AG04450 (cell line): Measurements from ENCODE around the gene APBB2. TPM values are rescaled to one million over a fixed set of nuclear protein-coding genes. Genes with fewer than 3 reads are reported as not detected.

Source experiments
- CTCF ChIA-PET: fragments of 300-600, 350-600 bp; formaldehyde crosslinking; extraction: SDS; loops from one replicate; lab custom pipeline; 2022; ENCODE audit warnings: antibody characterized with exemption, inconsistent platforms; lab: Charles Lee
- POLR2A ChIA-PET: fragments of 350-600 bp; formaldehyde crosslinking; extraction: SDS; loops from one replicate; lab custom pipeline; 2021; ENCODE audit warnings: antibody characterized with exemption, inconsistent platforms; lab: Yijun Ruan, JAX
- DNase-seq: peaks from one replicate; pipeline ENCODE4 v3.0.0-alpha.2; 2011; ENCODE audit warnings: low read depth, low spot score
- H3K27ac ChIP-seq: one replicate; pipeline ENCODE4 v1.5.1; 2012; ENCODE audit warnings: low read depth, low read length, control low read depth
- H3K27me3 ChIP-seq: one replicate; pipeline ENCODE4 v1.6.0; 2012; ENCODE audit warnings: low read length; ENCODE audit not compliant: control insufficient read depth, insufficient read depth
- H3K4me3 ChIP-seq: 2 replicates; pipeline ENCODE4 v1.5.1; 2011; ENCODE audit warnings: mild to moderate bottlenecking, low read depth, low read length, control low read depth
- H3K9me3 ChIP-seq: 2 replicates; pipeline ENCODE4 v1.5.1; 2012; ENCODE audit warnings: low read length; ENCODE audit not compliant: control insufficient read depth, insufficient read depth
- polyA plus RNA-seq: library from polyadenylated mRNA; depleted of rRNA; stranded (reverse); fragments of >200 nt; gene quantifications from 2 replicates; pipeline ENCODE4 v1.2.3, GENCODE V29; 2011
- TF ChIP-seq, protein P1 (sequence below): IDR thresholded peaks from 2 replicates; pipeline ENCODE4 v1.5.1; 2011; ENCODE audit warnings: low read depth, low read length, control low read depth, inconsistent platforms

Gene APBB2
- polyA plus RNA-seq, 1 experiment = 52.7 TPM

DNA sequence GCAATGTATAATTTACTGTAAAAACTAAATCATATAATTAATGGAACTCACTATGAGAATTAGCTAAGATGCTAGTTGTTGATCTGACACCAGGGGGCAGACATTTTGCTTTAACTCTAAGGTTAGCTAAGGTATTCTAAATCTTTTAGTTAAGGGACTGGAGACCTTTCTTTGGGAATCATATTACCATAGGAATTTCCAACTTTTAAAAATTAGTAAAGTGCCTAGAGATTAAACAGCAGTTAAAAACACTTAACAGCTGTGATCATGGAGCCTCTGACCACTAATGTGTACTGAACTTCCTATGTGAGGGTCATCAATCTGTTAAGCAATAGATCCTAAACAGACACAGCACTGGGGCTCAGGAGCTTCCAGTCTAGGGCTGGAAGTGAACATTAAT is 238.0 kb downstream of the APBB2 start:
- Histone ChIP-seq H3K9me3 (no peaks in the 10 kb centered on the region; the same call in 1 of the 2 replicates), H3K4me3 (no peak overlapping the region), H3K27ac (no peak overlapping the region), H3K27me3 (no peaks in the 10 kb centered on the region)
- peak; percentile 41 for DNase-seq
- ChIA-PET POLR2A (interaction anchor here (0.7 to 1.5 kb wide), 5 partner anchors 94 to 280 kb away, joined by 3 to 10 read pairs (median 4); partner anchors contain the start of genes APBB2 and UCHL1), CTCF (interaction anchor here (0.6 to 5.5 kb wide), 30 partner anchors 9 to 303 kb away, joined by 3 to 54 read pairs (median 5); partner anchors contain the start of gene APBB2)
- TF ChIP-seq, protein P1, sequence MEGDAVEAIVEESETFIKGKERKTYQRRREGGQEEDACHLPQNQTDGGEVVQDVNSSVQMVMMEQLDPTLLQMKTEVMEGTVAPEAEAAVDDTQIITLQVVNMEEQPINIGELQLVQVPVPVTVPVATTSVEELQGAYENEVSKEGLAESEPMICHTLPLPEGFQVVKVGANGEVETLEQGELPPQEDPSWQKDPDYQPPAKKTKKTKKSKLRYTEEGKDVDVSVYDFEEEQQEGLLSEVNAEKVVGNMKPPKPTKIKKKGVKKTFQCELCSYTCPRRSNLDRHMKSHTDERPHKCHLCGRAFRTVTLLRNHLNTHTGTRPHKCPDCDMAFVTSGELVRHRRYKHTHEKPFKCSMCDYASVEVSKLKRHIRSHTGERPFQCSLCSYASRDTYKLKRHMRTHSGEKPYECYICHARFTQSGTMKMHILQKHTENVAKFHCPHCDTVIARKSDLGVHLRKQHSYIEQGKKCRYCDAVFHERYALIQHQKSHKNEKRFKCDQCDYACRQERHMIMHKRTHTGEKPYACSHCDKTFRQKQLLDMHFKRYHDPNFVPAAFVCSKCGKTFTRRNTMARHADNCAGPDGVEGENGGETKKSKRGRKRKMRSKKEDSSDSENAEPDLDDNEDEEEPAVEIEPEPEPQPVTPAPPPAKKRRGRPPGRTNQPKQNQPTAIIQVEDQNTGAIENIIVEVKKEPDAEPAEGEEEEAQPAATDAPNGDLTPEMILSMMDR = peak; percentile 76

DNA sequence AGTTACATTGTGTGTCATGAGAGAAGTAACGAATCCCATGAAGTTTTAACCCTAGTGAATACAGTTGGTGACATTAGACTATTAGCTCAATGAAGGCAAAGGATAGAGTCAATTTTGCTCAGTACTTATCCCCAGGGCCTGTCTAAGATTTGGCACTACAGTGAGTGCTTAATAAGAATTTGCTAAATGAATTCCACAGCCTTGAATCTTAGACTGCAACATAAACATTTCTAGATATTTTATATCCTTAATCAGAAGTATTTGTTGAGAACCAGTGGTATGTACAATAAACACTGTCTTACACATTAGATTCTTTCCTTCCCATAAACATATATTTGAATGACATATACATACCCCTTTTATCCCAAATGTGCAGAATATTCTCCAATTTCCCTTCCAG is 241.6 kb downstream of the APBB2 start:
- ChIA-PET POLR2A (interaction anchor here (1.4 kb wide), 1 partner anchor 16 kb away, joined by 4 read pairs; no protein-coding TSS in a partner anchor), CTCF (interaction anchor here (0.7 to 5.5 kb wide), 3 partner anchors 75 to 286 kb away, joined by 3 to 54 read pairs (median 3); partner anchors contain the start of gene APBB2)
- Histone ChIP-seq H3K9me3 (peaks cover under 1% of the 10 kb centered on the region; the same call in 1 of the 2 replicates), H3K27ac (no peak overlapping the region), H3K27me3 (no peaks in the 10 kb centered on the region), H3K4me3 (no peak overlapping the region)
- DNase-seq = no peak
- TF ChIP-seq, protein P1 = no peak

DNA sequence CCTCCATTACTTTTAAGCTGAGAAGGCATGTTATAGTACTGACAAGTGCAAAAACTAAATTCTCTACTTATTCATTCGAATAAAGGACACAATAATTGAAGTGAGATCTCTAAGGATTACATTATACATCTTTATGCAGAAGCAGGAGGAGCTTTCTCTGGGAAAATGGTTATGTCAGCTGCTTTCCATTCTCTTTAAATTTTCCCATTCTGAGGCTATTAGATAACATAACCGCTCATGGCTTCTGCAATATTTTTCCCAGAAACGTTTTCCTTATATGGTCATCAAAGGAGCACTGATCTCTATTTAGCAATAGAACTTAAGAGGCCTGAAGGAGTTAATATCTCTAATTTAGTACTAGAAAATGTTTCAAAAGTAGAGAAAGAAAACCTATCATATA is 243.0 kb downstream of the APBB2 start:
- POLR2A ChIA-PET = no interaction called here
- TF ChIP-seq, protein P1 = no peak
- no peak overlapping the region for H3K4me3 ChIP-seq
- peaks cover 13% of the 10 kb centered on the region for H3K9me3 ChIP-seq
- CTCF ChIA-PET = interaction anchor here (0.9 to 1.1 kb wide), 2 partner anchors 13 to 47 kb away, joined by 4 to 8 read pairs; no protein-coding TSS in a partner anchor
- H3K27ac ChIP-seq = no peak overlapping the region
- H3K27me3 ChIP-seq = no peaks in the 10 kb centered on the region
- DNase-seq = no peak

DNA sequence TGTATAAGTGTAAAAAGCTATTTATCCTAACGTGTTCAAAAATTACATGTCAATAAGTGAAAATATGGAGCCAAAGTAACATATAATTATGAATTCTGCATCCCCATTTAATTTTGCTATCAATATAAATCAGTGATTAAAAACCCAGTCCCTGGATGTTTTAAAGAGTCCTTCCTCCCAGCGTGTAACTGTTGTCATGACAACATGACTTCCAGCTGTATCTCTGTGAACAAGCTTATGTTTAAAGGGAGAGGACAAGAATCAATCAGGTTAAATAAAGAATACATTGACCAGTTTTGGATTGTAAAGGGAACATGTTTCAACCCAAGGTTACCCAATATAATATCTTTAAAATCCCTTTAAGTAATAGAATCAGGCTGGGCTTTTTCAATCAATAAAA is 244.8 kb downstream of the APBB2 start:
- no peak overlapping the region for H3K4me3 ChIP-seq
- DNase-seq = no peak
- H3K27ac ChIP-seq = no peak overlapping the region
- CTCF ChIA-PET = interaction anchor here (0.6 to 1.2 kb wide), 3 partner anchors 45 to 247 kb away, joined by 3 to 9 read pairs (median 3); partner anchors contain the start of gene APBB2
- POLR2A ChIA-PET = no interaction called here
- TF ChIP-seq, protein P1 = no peak
- H3K27me3 ChIP-seq = no peaks in the 10 kb centered on the region
- peaks cover 13% of the 10 kb centered on the region for H3K9me3 ChIP-seq

DNA sequence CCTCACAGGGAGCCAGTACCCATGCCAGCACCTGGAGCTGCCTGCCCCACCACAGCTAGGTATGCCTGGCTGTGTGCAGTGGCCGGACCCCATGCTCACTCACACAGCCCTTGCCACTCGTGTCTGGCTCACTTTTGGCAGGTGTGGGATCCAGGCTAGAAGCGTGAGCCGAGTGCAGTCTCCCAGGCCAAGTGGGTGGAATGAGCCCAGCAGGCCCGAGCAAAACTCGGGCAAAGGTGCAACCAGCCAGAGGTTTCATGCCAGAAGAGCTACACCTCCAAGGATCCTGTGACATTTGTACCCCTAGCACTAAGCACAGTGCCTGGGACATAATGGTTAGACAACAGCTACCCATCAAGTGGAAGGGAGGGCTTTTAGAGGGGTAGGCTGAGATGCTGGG is 246.8 kb downstream of the APBB2 start:
- CTCF ChIA-PET = interaction anchor here (0.6 to 1.7 kb wide), 5 partner anchors 9 to 247 kb away, joined by 3 to 9 read pairs (median 4); partner anchors contain the start of gene APBB2
- H3K4me3 ChIP-seq = no peak overlapping the region
- TF ChIP-seq, protein P1 = no peak
- H3K27me3 ChIP-seq = no peaks in the 10 kb centered on the region
- no peak overlapping the region for H3K27ac ChIP-seq
- H3K9me3 ChIP-seq = peaks cover 13% of the 10 kb centered on the region
- POLR2A ChIA-PET = interaction anchor here (0.5 kb wide), 1 partner anchor 1540 kb away, joined by 8 read pairs; no protein-coding TSS in a partner anchor
- DNase-seq = no peak
